DMS114 treated with DMSO at 0.1 percent for 48 hours (cell line): ENCODE results near the gene TMEM9.

Source experiments
- DNase-seq: peaks from one replicate; lab custom pipeline; 2025; ENCODE audit not compliant: unreplicated experiment; lab: John Stamatoyannopoulos, UW

The TMEM9 gene

GRCh38 chr1:201128476-201128875 is 25.8 kb downstream of the TMEM9 start:
- no peak for DNase-seq

- no peak for DNase-seq
Measured at GRCh38 chr1:201127755-201128455, 26.4 kb downstream of the TMEM9 start.

- no peak for DNase-seq
Measured at GRCh38 chr1:201126832-201127754, 27.2 kb downstream of the TMEM9 start, which contains the start of gene ASCL5. Gene ASCL5, minus strand, starts transcription at chr1:201127184. Its CDS starts 11,812 bp downstream, at chr1:201115372.

GRCh38 chr1:201126463-201126831 is 27.8 kb downstream of the TMEM9 start:
- DNase-seq = no peak

GRCh38 chr1:201125800-201126199 is 28.5 kb downstream of the TMEM9 start:
- no peak for DNase-seq

- no peak for DNase-seq
Measured at GRCh38 chr1:201125019-201125418, 29.3 kb downstream of the TMEM9 start.

- DNase-seq = no peak
Measured at GRCh38 chr1:201123866-201124265, 30.4 kb downstream of the TMEM9 start.

GRCh38 chr1:201122321-201122957 is 31.8 kb downstream of the TMEM9 start:
- no peak for DNase-seq

- no peak for DNase-seq
Measured at GRCh38 chr1:201119206-201120197, 34.8 kb downstream of the TMEM9 start.

- DNase-seq = no peak
Measured at GRCh38 chr1:201116091-201116490, 38.2 kb downstream of the TMEM9 start.

- no peak for DNase-seq
Measured at GRCh38 chr1:201115390-201115937, 38.8 kb downstream of the TMEM9 start.

GRCh38 chr1:201114245-201115131 is 39.8 kb downstream of the TMEM9 start:
- DNase-seq = peak; percentile 90

GRCh38 chr1:201113451-201114244 is 40.6 kb downstream of the TMEM9 start:
- no peak for DNase-seq

GRCh38 chr1:201112926-201113325 is 41.3 kb downstream of the TMEM9 start:
- no peak for DNase-seq

GRCh38 chr1:201112173-201112731 is 42.0 kb downstream of the TMEM9 start, which contains the start of gene CACNA1S:
Gene CACNA1S, minus strand, starts transcription at chr1:201112426. Its CDS starts 87 bp downstream, at chr1:201112339.
- DNase-seq = no peak

GRCh38 chr1:201111672-201112071 is 42.6 kb downstream of the TMEM9 start:
- DNase-seq = no peak

GRCh38 chr1:201111156-201111555 is 43.1 kb downstream of the TMEM9 start:
- no peak for DNase-seq

- DNase-seq = no peak
Measured at GRCh38 chr1:201110616-201111015, 43.7 kb downstream of the TMEM9 start.
